Sigmoid colon (tissue), 7 donors: ENCODE measurements around the gene LPO. TPM values are rescaled to one million over a fixed set of nuclear protein-coding genes. Genes with fewer than 3 reads are reported as not detected.

Source experiments
- DNase-seq: peaks from one replicate; pipeline ENCODE4 v3.0.0-alpha.2; 2019
- H3K27ac ChIP-seq, 4 donors: fragments of 200-600 bp; sonication (generic); one replicate each; pipeline ENCODE4 v1.5.1; 2016 to 2019; ENCODE audit warnings: mild to moderate bottlenecking in 1 of 4
- H3K27me3 ChIP-seq, 3 donors: fragments of 200-600 bp; sonication (generic); one replicate each; pipeline ENCODE4 v1.5.1; 2019; ENCODE audit warnings: mild to moderate bottlenecking in 1 of 3
- H3K36me3 ChIP-seq, 4 donors: fragments of 200-600 bp; sonication (generic); one replicate each; pipeline ENCODE4 v1.5.1; 2016 to 2019
- H3K4me1 ChIP-seq, 4 donors: fragments of 200-600 bp; sonication (generic); one replicate each; pipeline ENCODE4 v1.5.1; 2017 to 2019
- H3K4me3 ChIP-seq, 4 donors: fragments of 200-600 bp; sonication (generic); one replicate each; pipeline ENCODE4 v1.5.1; 2017 to 2019; ENCODE audit warnings: mild to moderate bottlenecking in 2 of 4, moderate library complexity in 1 of 4
- H3K9me3 ChIP-seq, 4 donors: fragments of 200-600 bp in 3 of 4; sonication (generic) in 3 of 4; one replicate each; pipeline versions ENCODE4 v1.5.1 to v1.6.1; 2013 to 2019
- CTCF ChIP-seq, 4 experiments: fragments of 450-650 bp in 3 of 4; fragments of 200-600 bp in 1 of 4; IDR thresholded peaks; one replicate each; pipeline ENCODE4 v1.5.1; 2016 to 2019; ENCODE audit warnings: antibody characterized with exemption in 4 of 4, mild to moderate bottlenecking in 3 of 4, moderate library complexity in 2 of 4
- EP300 ChIP-seq, 4 donors: sonication (generic); formaldehyde crosslinking; IDR thresholded peaks; one replicate each; pipeline ENCODE4 v1.6.1; 2017; ENCODE audit warnings: antibody characterized with exemption in 4 of 4
- POLR2A ChIP-seq, 2 donors: fragments of 450-650 bp; IDR thresholded peaks; one replicate each; pipeline ENCODE4 v1.6.1; 2016; ENCODE audit warnings: antibody characterized with exemption in 2 of 2, mild to moderate bottlenecking in 2 of 2, moderate library complexity in 2 of 2
- POLR2AphosphoS5 ChIP-seq, 4 donors: sonication (generic); formaldehyde crosslinking; IDR thresholded peaks; one replicate each; pipeline ENCODE4 v1.6.1; 2017; ENCODE audit warnings: antibody characterized with exemption in 4 of 4
- WGBS, 2 donors: extraction: QIAGEN DNeasy Blood & Tissue Kit; methylation state at CpG; one replicate each; pipeline ENCODE4 v1.1.7; 2013; 5-methylcytosine and 5-hydroxymethylcytosine counted together
- intact Hi-C: fragments of 100-400 bp; cut with DNase I; formaldehyde crosslinking; loops from one replicate; pipeline ENCODE4 v1.15.1; 2023
- polyA plus RNA-seq, 3 donors: library from polyadenylated mRNA; stranded (reverse); fragments of 200-250 nt; gene quantifications; one replicate each; pipeline ENCODE4 v1.2.3, GENCODE V29; 2013
- total RNA-seq, 4 donors: library from RNA; depleted of rRNA; stranded (reverse); fragments of >200 nt; gene quantifications; one replicate each; pipeline ENCODE4 v1.1.0, GENCODE V29; 2016
- donor health status: healthy with polysubstance abuse.
- donor health status: Bipolar disorder and iron deficiency.
- donor health status: healthy.

Gene LPO
- total and polyA plus RNA-seq, 7 donors, result not detected

GRCh38 chr17:58307468-58308172 is 69.2 kb downstream of the LPO start:
- no peak overlapping the region for H3K4me3 ChIP-seq
- H3K27me3 ChIP-seq, result no peaks in the 10 kb centered on the region
- no peaks in the 10 kb centered on the region for H3K4me1 ChIP-seq
- WGBS, 2 donors, result 92 to 93% methylated on average over 20 of the region's 20 CpGs
- TF ChIP-seq EP300 (IDR thresholded peaks at IDR 0.05) (no peak), CTCF (IDR thresholded peaks at IDR 0.05) (no peak), POLR2AphosphoS5 (IDR thresholded peaks at IDR 0.05) (no peak), POLR2A (IDR thresholded peaks at IDR 0.05) (no peak)
- H3K27ac ChIP-seq, result no peak overlapping the region
- H3K9me3 ChIP-seq, result no peaks in the 10 kb centered on the region
- H3K36me3 ChIP-seq, result peaks cover 0 to 3% (median 0%) of the 10 kb centered on the region in 4 donors
- peak; percentile 43 for DNase-seq
- intact Hi-C loops, result no loop called here

- no peaks in the 10 kb centered on the region for H3K9me3 ChIP-seq
- WGBS, 2 donors, result 82 to 84% methylated on average over 32 of the region's 32 CpGs
- intact Hi-C loops, result no loop called here
- TF ChIP-seq POLR2AphosphoS5 (IDR thresholded peaks at IDR 0.05), result no peak
- no peak for TF ChIP-seq POLR2A (IDR thresholded peaks at IDR 0.05)
- TF ChIP-seq CTCF (IDR thresholded peaks at IDR 0.05), result no peak
- TF ChIP-seq EP300 (IDR thresholded peaks at IDR 0.05), result no peak
- no peaks in the 10 kb centered on the region for H3K27me3 ChIP-seq
- DNase-seq, result no peak
- H3K27ac ChIP-seq, result no peak overlapping the region
- no peaks in the 10 kb centered on the region for H3K4me1 ChIP-seq
- H3K4me3 ChIP-seq, result no peak overlapping the region
- peaks cover 0 to 3% (median 0%) of the 10 kb centered on the region in 4 donors for H3K36me3 ChIP-seq
These were observed 70.0 kb downstream of the LPO start for GRCh38 chr17:58308173-58308984.

GRCh38 chr17:58308985-58309917 is 70.9 kb downstream of the LPO start:
- H3K9me3 ChIP-seq, result no peaks in the 10 kb centered on the region
- no peak for TF ChIP-seq POLR2A (IDR thresholded peaks at IDR 0.05)
- no peaks in the 10 kb centered on the region for H3K27me3 ChIP-seq
- peaks cover 0 to 3% (median 0%) of the 10 kb centered on the region in 4 donors for H3K36me3 ChIP-seq
- no peak overlapping the region for H3K4me3 ChIP-seq
- DNase-seq, result no peak
- intact Hi-C loops, result no loop called here
- WGBS, 2 donors, result 89 to 91% methylated on average over 21 of the region's 21 CpGs
- no peak overlapping the region for H3K27ac ChIP-seq
- H3K4me1 ChIP-seq, result no peaks in the 10 kb centered on the region

- TF ChIP-seq POLR2A (IDR thresholded peaks at IDR 0.05) (no peak), POLR2AphosphoS5 (IDR thresholded peaks at IDR 0.05) (no peak), CTCF (IDR thresholded peaks at IDR 0.05) (no peak), EP300 (IDR thresholded peaks at IDR 0.05) (no peak)
- no peak for DNase-seq
- Histone ChIP-seq H3K4me3 (no peak overlapping the region), H3K9me3 (no peaks in the 10 kb centered on the region), H3K36me3 (peaks cover 0 to 3% (median 0%) of the 10 kb centered on the region in 4 donors), H3K27me3 (no peaks in the 10 kb centered on the region), H3K4me1 (no peaks in the 10 kb centered on the region), H3K27ac (no peak overlapping the region)
- intact Hi-C loops, result no loop called here
- 81 to 84% methylated on average over 5 of the region's 5 CpGs for WGBS, 2 donors
These were observed 71.5 kb downstream of the LPO start for GRCh38 chr17:58309918-58310259.
